Neural cell (in vitro differentiated cells): ENCODE results near the gene SPTA1. TPM values are rescaled to one million over a fixed set of nuclear protein-coding genes. Genes with fewer than 3 reads are reported as not detected.

Source experiments
- H2AFZ ChIP-seq: fragments of 200-600, 300-800 bp; sonication (generic), shearing (Covaris generic); 2 replicates; pipeline ENCODE4 v1.6.0; 2014; ENCODE audit warnings: low read depth, mild to moderate bottlenecking, antibody characterized with exemption, low read length, moderate library complexity
- H3F3A ChIP-seq: fragments of 200-600 bp; shearing (Covaris generic); 2 replicates; pipeline ENCODE4 v1.6.1; 2016; ENCODE audit warnings: mild to moderate bottlenecking, moderate library complexity, mixed read lengths, antibody characterized with exemption, low read length; ENCODE audit not compliant: insufficient read depth, poor library complexity, severe bottlenecking
- H3K27ac ChIP-seq: fragments of 200-600, 300-800 bp; sonication (generic), shearing (Covaris generic); 2 replicates; pipeline ENCODE4 v1.5.1; 2014; ENCODE audit warnings: mild to moderate bottlenecking, low read length, moderate library complexity
- H3K27me3 ChIP-seq: fragments of 300-800, 200-600 bp; sonication (generic), shearing (Covaris generic); 2 replicates; pipeline ENCODE4 v1.6.0; 2014; ENCODE audit warnings: mild to moderate bottlenecking, low read depth, low read length, moderate library complexity; ENCODE audit not compliant: insufficient read depth
- H3K36me3 ChIP-seq: fragments of 300-800, 200-600 bp; sonication (generic), shearing (Covaris generic); 2 replicates; pipeline ENCODE4 v1.5.1; 2014; ENCODE audit warnings: mild to moderate bottlenecking, antibody characterized with exemption, low read length, moderate library complexity; ENCODE audit not compliant: insufficient read depth
- H3K4me2 ChIP-seq: fragments of 300-800, 200-600 bp; sonication (generic), shearing (Covaris generic); 2 replicates; pipeline ENCODE4 v1.6.0; 2014; ENCODE audit warnings: mild to moderate bottlenecking, low read length
- H3K4me3 ChIP-seq: fragments of 300-800, 200-600 bp; sonication (generic), shearing (Covaris generic); 2 replicates; pipeline ENCODE4 v1.5.1; 2014; ENCODE audit warnings: mild to moderate bottlenecking, low read length, moderate library complexity
- H3K79me2 ChIP-seq: fragments of 200-600 bp; shearing (Covaris generic); replicated peaks from 2 replicates; pipeline ENCODE4 v1.6.0; 2014; ENCODE audit warnings: mild to moderate bottlenecking, low read length, moderate library complexity; ENCODE audit not compliant: insufficient read depth
- H3K9ac ChIP-seq: fragments of 300-800, 200-600 bp; sonication (generic), shearing (Covaris generic); 2 replicates; pipeline ENCODE4 v1.6.1; 2016; ENCODE audit warnings: mild to moderate bottlenecking, low read length, mixed read lengths
- H3K9me2 ChIP-seq: fragments of 200-600 bp; shearing (Covaris generic); 2 replicates; pipeline ENCODE4 v1.6.1; 2016; ENCODE audit warnings: mild to moderate bottlenecking, low read length, mixed read lengths; ENCODE audit not compliant: insufficient read depth
- H3K9me3 ChIP-seq: fragments of 200-600, 300-800 bp; sonication (generic), shearing (Covaris generic); 2 replicates; pipeline ENCODE4 v1.6.1; 2016; ENCODE audit warnings: mild to moderate bottlenecking, mixed run types, low read length, moderate library complexity, mixed read lengths
- H4K20me1 ChIP-seq: fragments of 200-600 bp; shearing (Covaris generic); 2 replicates; pipeline ENCODE4 v1.6.1; 2016; ENCODE audit warnings: mild to moderate bottlenecking, mixed run types; ENCODE audit not compliant: insufficient read depth
- CTCF ChIP-seq: fragments of 450-650 bp; IDR thresholded peaks from 2 replicates; pipeline ENCODE4 v1.5.1; 2014; ENCODE audit warnings: antibody characterized with exemption, mild to moderate bottlenecking, moderate library complexity; ENCODE audit not compliant: poor library complexity, severe bottlenecking
- EP300 ChIP-seq: fragments of 450-650 bp; conservative IDR thresholded peaks from 2 replicates; pipeline ENCODE4 v1.6.1; 2014; ENCODE audit warnings: antibody characterized with exemption, mild to moderate bottlenecking, moderate library complexity; ENCODE audit not compliant: poor library complexity, severe bottlenecking
- EZH2 ChIP-seq: fragments of 200-600, 300-800 bp; shearing (Covaris generic), sonication (generic); IDR thresholded peaks from 2 replicates; pipeline ENCODE4 v1.6.1; 2014; ENCODE audit warnings: antibody characterized with exemption, low read length, borderline replicate concordance, mild to moderate bottlenecking; ENCODE audit not compliant: insufficient read depth, poor library complexity, severe bottlenecking
- MXI1 ChIP-seq: fragments of 450-650 bp; conservative IDR thresholded peaks from 2 replicates; pipeline ENCODE4 v1.6.1; 2014; ENCODE audit warnings: antibody characterized with exemption, mild to moderate bottlenecking; ENCODE audit not compliant: poor library complexity, severe bottlenecking
- POLR2AphosphoS5 ChIP-seq: IDR thresholded peaks from 2 replicates; pipeline ENCODE4 v1.6.1; 2012
- RAD21 ChIP-seq: fragments of 450-650 bp; conservative IDR thresholded peaks from 2 replicates; pipeline ENCODE4 v1.6.1; 2014; ENCODE audit warnings: antibody characterized with exemption, mild to moderate bottlenecking, moderate library complexity
- REST ChIP-seq: IDR thresholded peaks from 2 replicates; pipeline ENCODE4 v1.6.1; 2012; ENCODE audit warnings: borderline replicate concordance
- SMC3 ChIP-seq: fragments of 450-650 bp; conservative IDR thresholded peaks from 2 replicates; pipeline ENCODE4 v1.6.1; 2014; ENCODE audit warnings: antibody characterized with exemption, mild to moderate bottlenecking, moderate library complexity; ENCODE audit not compliant: poor library complexity
- TAF1 ChIP-seq: IDR thresholded peaks from 2 replicates; pipeline ENCODE4 v1.6.1; 2012; ENCODE audit warnings: low read depth
- polyA plus RNA-seq: library from polyadenylated mRNA; depleted of rRNA; stranded (reverse); fragments of >200 nt; gene quantifications from 2 replicates; pipeline ENCODE4 v1.2.3, GENCODE V29; 2014

The SPTA1 gene
- polyA plus RNA-seq, 1 donor from 2014 or later, result not detected

DNA sequence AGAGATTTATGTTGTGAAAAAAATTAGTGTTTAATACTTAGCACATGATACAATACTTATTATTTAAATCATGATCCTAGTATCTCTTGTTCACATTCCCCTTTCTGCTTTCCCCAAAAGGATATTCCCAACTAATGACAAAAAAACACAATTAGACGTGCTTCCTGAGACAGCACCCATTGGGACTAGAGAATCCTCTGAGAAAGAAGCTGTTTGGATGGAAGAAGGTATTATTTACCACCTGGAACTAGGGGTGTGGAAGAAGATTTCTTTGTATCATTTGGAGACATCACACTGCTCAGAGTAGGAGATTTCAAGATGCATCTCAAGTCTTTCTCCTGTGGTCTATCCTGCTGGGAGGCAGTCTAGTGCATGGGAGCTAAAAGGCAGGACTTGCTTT lies 81.5 kb downstream of the SPTA1 start, which contains the start of gene OR10Z1:
OR10Z1 (plus strand) TSS at position 301 of the 400 bp plus-strand sequence. CDS start 1,171 bp downstream, outside the sequence.
- Histone ChIP-seq H3K9me3 (no peaks in the 10 kb centered on the region), H3K4me3 (no peak within 1 kb of the TSS), H4K20me1 (no peaks in the 10 kb centered on the region), H3K4me2 (no peak within 1 kb of the TSS), H3K79me2 (no peaks in the 10 kb centered on the region), H3K27me3 (no peaks in the 10 kb centered on the region), H3K27ac (no peak within 1 kb of the TSS), H2AFZ (no peak within 1 kb of the TSS), H3F3A (no peaks in the 10 kb centered on the region), H3K9me2 (no peaks in the 10 kb centered on the region), H3K9ac (no peak within 1 kb of the TSS), H3K36me3 (no peaks in the 10 kb centered on the region)
- TF ChIP-seq TAF1 (no peak), REST (no peak), RAD21 (no peak), SMC3 (no peak), MXI1 (no peak), POLR2AphosphoS5 (no peak), EP300 (no peak), EZH2 (no peak), CTCF (no peak)

DNA sequence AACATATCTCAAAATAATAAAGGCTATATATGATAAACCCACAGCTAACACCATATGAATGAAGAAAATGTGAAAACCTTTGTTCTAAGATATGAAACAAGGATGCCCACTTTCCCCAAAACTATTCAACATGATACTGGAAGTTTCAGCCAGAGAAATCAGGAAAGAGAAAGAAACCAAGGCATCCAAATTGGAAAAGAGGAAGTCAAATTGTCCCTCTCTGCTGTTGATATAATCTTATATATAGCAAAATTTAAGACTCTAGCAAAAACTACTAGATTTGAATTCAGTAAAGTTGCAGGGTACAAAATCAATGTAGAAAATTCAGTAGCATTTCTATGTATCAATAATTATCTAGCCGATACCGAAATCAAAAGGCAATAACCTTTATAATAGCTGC lies 85.8 kb downstream of the SPTA1 start:
- H3K9me3 ChIP-seq, result no peaks in the 10 kb centered on the region
- no peak overlapping the region for H2AFZ ChIP-seq
- H3K9ac ChIP-seq, result no peak overlapping the region
- H3K79me2 ChIP-seq, result no peaks in the 10 kb centered on the region
- H3K36me3 ChIP-seq, result no peaks in the 10 kb centered on the region
- no peaks in the 10 kb centered on the region for H4K20me1 ChIP-seq
- no peak for TF ChIP-seq EZH2
- no peak for TF ChIP-seq POLR2AphosphoS5
- TF ChIP-seq TAF1, result no peak
- no peak for TF ChIP-seq SMC3
- no peak for TF ChIP-seq MXI1
- TF ChIP-seq REST, result no peak
- no peak for TF ChIP-seq CTCF
- TF ChIP-seq EP300, result no peak
- no peak for TF ChIP-seq RAD21
- no peak overlapping the region for H3K4me3 ChIP-seq
- H3K27ac ChIP-seq, result no peak overlapping the region
- no peaks in the 10 kb centered on the region for H3K27me3 ChIP-seq
- no peaks in the 10 kb centered on the region for H3F3A ChIP-seq
- no peak overlapping the region for H3K4me2 ChIP-seq
- no peaks in the 10 kb centered on the region for H3K9me2 ChIP-seq
